ENCODE measurements around the gene RPS16. TPM values are rescaled to one million over a fixed set of nuclear protein-coding genes. Genes with fewer than 3 reads are reported as not detected.

The RPS16 gene
- polyA plus RNA-seq, 3 donors = 689 to 2,619 (median 1,038) TPM

GRCh38 chr19:39412100-39412866, 23.5 kb downstream of the RPS16 start, which contains the start of gene PLEKHG2:
Gene PLEKHG2 (plus strand): TSS chr19:39412669. CDS start chr19:39414087, 1,418 bp downstream.
- H4K20me1 ChIP-seq (ENCODE audit: insufficient read depth, low read length) = peaks cover 85% of the 10 kb centered on the region
- peaks cover 34 to 53% of the 10 kb centered on the region in 2 donors for H3K36me3 Mint-ChIP-seq
- peak; percentile 79 for TF ChIP-seq CTCF (IDR thresholded peaks at IDR 0.05)
- H3K4me2 ChIP-seq (replicated peaks; ENCODE audit: extremely low read depth, low read length, poor library complexity, severe bottlenecking) = peak within 1 kb of the TSS; percentile 83
- H3K4me1 Mint-ChIP-seq = peaks cover 26% of the 10 kb centered on the region
- peaks cover 2 to 36% (median 10%) of the 10 kb centered on the region in 3 donors for H3K27me3 Mint-ChIP-seq (ENCODE audit: low read depth in 3 of 3)
- H3K9me3 ChIP-seq (replicated peaks in 1 of 2; ENCODE audit: control insufficient read depth in 1 of 2, insufficient read depth in 1 of 2, low read length in 2 of 2) = no peaks in the 10 kb centered on the region
- H3K27ac ChIP-seq (ENCODE audit: low read depth in 1 of 2, low read length in 2 of 2) = peak within 1 kb of the TSS; percentile 98 to 99
- H3K9me3 Mint-ChIP-seq = peaks cover 6 to 22% (median 14%) of the 10 kb centered on the region in 7 donors
- no peaks in the 10 kb centered on the region for H3K27me3 ChIP-seq (ENCODE audit: control insufficient read depth in 2 of 2, insufficient read depth in 2 of 2, low read length in 2 of 2)
- peaks cover 27 to 31% of the 10 kb centered on the region in 2 donors for H3K4me1 ChIP-seq (ENCODE audit: control insufficient read depth in 1 of 2, insufficient read depth in 2 of 2, low read length in 2 of 2)
- peak within 1 kb of the TSS; percentile 96 to 100 (median 98) for H3K27ac Mint-ChIP-seq
- peak within 1 kb of the TSS; percentile 6 for H2AFZ ChIP-seq (ENCODE audit: insufficient read depth, low read depth, low read length, poor library complexity, severe bottlenecking)
- peak; percentile 99 for DNase-seq
- peak within 1 kb of the TSS; percentile 89 to 96 (median 91) for H3K4me3 ChIP-seq (replicated peaks in 1 of 3; ENCODE audit: low read depth in 2 of 3, low read length in 3 of 3)
- intact Hi-C loops (cut with micrococcal nuclease) = loop anchor here (2.0 kb wide), 2 partner anchors 13 to 19 kb away; no protein-coding TSS in a partner anchor
- H3K79me2 ChIP-seq (ENCODE audit: insufficient read depth, low read length) = peaks cover 51% of the 10 kb centered on the region
- H3K36me3 ChIP-seq (replicated peaks in 1 of 2; ENCODE audit: control insufficient read depth in 1 of 2, insufficient read depth in 2 of 2, low read length in 2 of 2) = peaks cover 17 to 26% of the 10 kb centered on the region in 2 donors
- H3K9ac ChIP-seq (ENCODE audit: insufficient read depth, low read length, poor library complexity, severe bottlenecking) = peak within 1 kb of the TSS; percentile 100
- 0% methylated on average over 48 of the region's 60 CpGs for WGBS (ENCODE audit: insufficient coverage)
- H3K4me3 Mint-ChIP-seq = peak within 1 kb of the TSS; percentile 91 to 99

- no peaks in the 10 kb centered on the region for H3K27me3 ChIP-seq (ENCODE audit: control insufficient read depth in 2 of 2, insufficient read depth in 2 of 2, low read length in 2 of 2)
- H3K27ac ChIP-seq (ENCODE audit: low read depth in 1 of 2, low read length in 2 of 2) = peak overlapping the region; percentile 98 to 99
- peak overlapping the region; percentile 89 to 96 (median 91) for H3K4me3 ChIP-seq (replicated peaks in 1 of 3; ENCODE audit: low read depth in 2 of 3, low read length in 3 of 3)
- intact Hi-C loops (cut with micrococcal nuclease) = loop anchor here (2.0 kb wide), 2 partner anchors 13 to 19 kb away; no protein-coding TSS in a partner anchor
- H3K9ac ChIP-seq (ENCODE audit: insufficient read depth, low read length, poor library complexity, severe bottlenecking) = peak overlapping the region; percentile 100
- Mint-ChIP-seq H3K36me3 (peaks cover 39 to 55% of the 10 kb centered on the region in 2 donors), H3K27me3 (ENCODE audit: low read depth in 3 of 3) (peaks cover 2 to 36% (median 10%) of the 10 kb centered on the region in 3 donors), H3K27ac (peak overlapping the region; percentile 96 to 100 (median 98)), H3K9me3 (peaks cover 6 to 27% (median 18%) of the 10 kb centered on the region in 7 donors), H3K4me3 (peak overlapping the region; percentile 91 to 99), H3K4me1 (peaks cover 26% of the 10 kb centered on the region)
- 0% methylated on average over 2 of the region's 7 CpGs for WGBS (ENCODE audit: insufficient coverage)
- peak overlapping the region; percentile 83 for H3K4me2 ChIP-seq (replicated peaks; ENCODE audit: extremely low read depth, low read length, poor library complexity, severe bottlenecking)
- peaks cover 85% of the 10 kb centered on the region for H4K20me1 ChIP-seq (ENCODE audit: insufficient read depth, low read length)
- no peaks in the 10 kb centered on the region for H3K9me3 ChIP-seq (replicated peaks in 1 of 2; ENCODE audit: control insufficient read depth in 1 of 2, insufficient read depth in 1 of 2, low read length in 2 of 2)
- peaks cover 56% of the 10 kb centered on the region for H3K79me2 ChIP-seq (ENCODE audit: insufficient read depth, low read length)
- H3K4me1 ChIP-seq (ENCODE audit: control insufficient read depth in 1 of 2, insufficient read depth in 2 of 2, low read length in 2 of 2) = peaks cover 27 to 31% of the 10 kb centered on the region in 2 donors
- DNase-seq = peak; percentile 92 to 96 (median 95)
- H3K36me3 ChIP-seq (replicated peaks in 1 of 2; ENCODE audit: control insufficient read depth in 1 of 2, insufficient read depth in 2 of 2, low read length in 2 of 2) = peaks cover 22 to 31% of the 10 kb centered on the region in 2 donors
- no peak overlapping the region for H2AFZ ChIP-seq (ENCODE audit: insufficient read depth, low read depth, low read length, poor library complexity, severe bottlenecking)
- peak; percentile 82 for TF ChIP-seq CTCF (IDR thresholded peaks at IDR 0.05)
Measured at GRCh38 chr19:39411832-39412099, 24.0 kb downstream of the RPS16 start.
